Measurements from ENCODE around the gene HDAC4.

HDAC4 gene

GRCh38 chr2:239171643-239172042 lies 229.2 kb downstream of the HDAC4 start:
- no peaks in the 10 kb centered on the region for H3K27me3 ChIP-seq (replicated peaks; ENCODE audit: control insufficient read depth, insufficient read depth, low read length, poor library complexity, severe bottlenecking)
- no peaks in the 10 kb centered on the region for H3K4me1 ChIP-seq (ENCODE audit: control insufficient read depth, insufficient read depth, low read length, poor library complexity, severe bottlenecking)
- peaks cover 46% of the 10 kb centered on the region for H3K36me3 ChIP-seq (ENCODE audit: control insufficient read depth, insufficient read depth, low read length)
- no peak for DNase-seq
- no peak overlapping the region for H3K27ac ChIP-seq (ENCODE audit: insufficient read depth, low read length, poor library complexity, severe bottlenecking)
- H3K4me3 ChIP-seq (ENCODE audit: insufficient read depth, low read depth, low read length, poor library complexity, severe bottlenecking): no peak overlapping the region
- peaks cover 25% of the 10 kb centered on the region for H3K9me3 ChIP-seq (ENCODE audit: control insufficient read depth, low read length)

- peaks cover 21% of the 10 kb centered on the region for H3K9me3 ChIP-seq (ENCODE audit: control insufficient read depth, low read length)
- DNase-seq: no peak
- no peaks in the 10 kb centered on the region for H3K27me3 ChIP-seq (replicated peaks; ENCODE audit: control insufficient read depth, insufficient read depth, low read length, poor library complexity, severe bottlenecking)
- no peak overlapping the region for H3K4me3 ChIP-seq (ENCODE audit: insufficient read depth, low read depth, low read length, poor library complexity, severe bottlenecking)
- peaks cover 27% of the 10 kb centered on the region for H3K36me3 ChIP-seq (ENCODE audit: control insufficient read depth, insufficient read depth, low read length)
- H3K27ac ChIP-seq (ENCODE audit: insufficient read depth, low read length, poor library complexity, severe bottlenecking): no peak overlapping the region
- peaks cover 5% of the 10 kb centered on the region for H3K4me1 ChIP-seq (ENCODE audit: control insufficient read depth, insufficient read depth, low read length, poor library complexity, severe bottlenecking)
These were observed 231.3 kb downstream of the HDAC4 start for GRCh38 chr2:239169311-239170048.

GRCh38 chr2:239168575-239168974 lies 232.2 kb downstream of the HDAC4 start:
- H3K9me3 ChIP-seq (ENCODE audit: control insufficient read depth, low read length): peaks cover 17% of the 10 kb centered on the region
- peaks cover 14% of the 10 kb centered on the region for H3K4me1 ChIP-seq (ENCODE audit: control insufficient read depth, insufficient read depth, low read length, poor library complexity, severe bottlenecking)
- H3K4me3 ChIP-seq (ENCODE audit: insufficient read depth, low read depth, low read length, poor library complexity, severe bottlenecking): no peak overlapping the region
- H3K27ac ChIP-seq (ENCODE audit: insufficient read depth, low read length, poor library complexity, severe bottlenecking): no peak overlapping the region
- no peaks in the 10 kb centered on the region for H3K27me3 ChIP-seq (replicated peaks; ENCODE audit: control insufficient read depth, insufficient read depth, low read length, poor library complexity, severe bottlenecking)
- peaks cover 23% of the 10 kb centered on the region for H3K36me3 ChIP-seq (ENCODE audit: control insufficient read depth, insufficient read depth, low read length)
- no peak for DNase-seq

GRCh38 chr2:239167766-239168444 lies 232.9 kb downstream of the HDAC4 start:
- no peaks in the 10 kb centered on the region for H3K27me3 ChIP-seq (replicated peaks; ENCODE audit: control insufficient read depth, insufficient read depth, low read length, poor library complexity, severe bottlenecking)
- no peak overlapping the region for H3K27ac ChIP-seq (ENCODE audit: insufficient read depth, low read length, poor library complexity, severe bottlenecking)
- no peak overlapping the region for H3K4me3 ChIP-seq (ENCODE audit: insufficient read depth, low read depth, low read length, poor library complexity, severe bottlenecking)
- no peak for DNase-seq
- H3K36me3 ChIP-seq (ENCODE audit: control insufficient read depth, insufficient read depth, low read length): peaks cover 25% of the 10 kb centered on the region
- peaks cover 19% of the 10 kb centered on the region for H3K4me1 ChIP-seq (ENCODE audit: control insufficient read depth, insufficient read depth, low read length, poor library complexity, severe bottlenecking)
- peaks cover 13% of the 10 kb centered on the region for H3K9me3 ChIP-seq (ENCODE audit: control insufficient read depth, low read length)

- H3K4me3 ChIP-seq (ENCODE audit: insufficient read depth, low read depth, low read length, poor library complexity, severe bottlenecking): no peak overlapping the region
- DNase-seq: no peak
- H3K27me3 ChIP-seq (replicated peaks; ENCODE audit: control insufficient read depth, insufficient read depth, low read length, poor library complexity, severe bottlenecking): no peaks in the 10 kb centered on the region
- H3K27ac ChIP-seq (ENCODE audit: insufficient read depth, low read length, poor library complexity, severe bottlenecking): no peak overlapping the region
- peaks cover 13% of the 10 kb centered on the region for H3K9me3 ChIP-seq (ENCODE audit: control insufficient read depth, low read length)
- peaks cover 19% of the 10 kb centered on the region for H3K4me1 ChIP-seq (ENCODE audit: control insufficient read depth, insufficient read depth, low read length, poor library complexity, severe bottlenecking)
- peaks cover 25% of the 10 kb centered on the region for H3K36me3 ChIP-seq (ENCODE audit: control insufficient read depth, insufficient read depth, low read length)
These were observed 233.7 kb downstream of the HDAC4 start for GRCh38 chr2:239167011-239167673.

GRCh38 chr2:239166201-239166834 lies 234.5 kb downstream of the HDAC4 start:
- H3K27me3 ChIP-seq (replicated peaks; ENCODE audit: control insufficient read depth, insufficient read depth, low read length, poor library complexity, severe bottlenecking): no peaks in the 10 kb centered on the region
- peaks cover 25% of the 10 kb centered on the region for H3K36me3 ChIP-seq (ENCODE audit: control insufficient read depth, insufficient read depth, low read length)
- no peak for DNase-seq

GRCh38 chr2:239165206-239165831 lies 235.5 kb downstream of the HDAC4 start:
- no peaks in the 10 kb centered on the region for H3K9me3 ChIP-seq (ENCODE audit: control insufficient read depth, low read length)
- no peaks in the 10 kb centered on the region for H3K27me3 ChIP-seq (replicated peaks; ENCODE audit: control insufficient read depth, insufficient read depth, low read length, poor library complexity, severe bottlenecking)
- DNase-seq: no peak
- H3K4me1 ChIP-seq (ENCODE audit: control insufficient read depth, insufficient read depth, low read length, poor library complexity, severe bottlenecking): peaks cover 19% of the 10 kb centered on the region
- no peak overlapping the region for H3K27ac ChIP-seq (ENCODE audit: insufficient read depth, low read length, poor library complexity, severe bottlenecking)
- H3K36me3 ChIP-seq (ENCODE audit: control insufficient read depth, insufficient read depth, low read length): peaks cover 27% of the 10 kb centered on the region
- no peak overlapping the region for H3K4me3 ChIP-seq (ENCODE audit: insufficient read depth, low read depth, low read length, poor library complexity, severe bottlenecking)

More at GRCh38 chr2:239166201-239166834, 234.5 kb downstream of the HDAC4 start:
- no peak overlapping the region for H3K27ac ChIP-seq (ENCODE audit: insufficient read depth, low read length, poor library complexity, severe bottlenecking)
- H3K9me3 ChIP-seq (ENCODE audit: control insufficient read depth, low read length): peaks cover 8% of the 10 kb centered on the region
- H3K4me1 ChIP-seq (ENCODE audit: control insufficient read depth, insufficient read depth, low read length, poor library complexity, severe bottlenecking): peaks cover 19% of the 10 kb centered on the region
- H3K4me3 ChIP-seq (ENCODE audit: insufficient read depth, low read depth, low read length, poor library complexity, severe bottlenecking): no peak overlapping the region

GRCh38 chr2:239164335-239164871 lies 236.4 kb downstream of the HDAC4 start:
- peak overlapping the region; percentile 4 for H3K27ac ChIP-seq (ENCODE audit: insufficient read depth, low read length, poor library complexity, severe bottlenecking)
- DNase-seq: no peak
- H3K36me3 ChIP-seq (ENCODE audit: control insufficient read depth, insufficient read depth, low read length): peaks cover 25% of the 10 kb centered on the region
- H3K27me3 ChIP-seq (replicated peaks; ENCODE audit: control insufficient read depth, insufficient read depth, low read length, poor library complexity, severe bottlenecking): no peaks in the 10 kb centered on the region
- H3K4me3 ChIP-seq (ENCODE audit: insufficient read depth, low read depth, low read length, poor library complexity, severe bottlenecking): no peak overlapping the region
- peaks cover 19% of the 10 kb centered on the region for H3K4me1 ChIP-seq (ENCODE audit: control insufficient read depth, insufficient read depth, low read length, poor library complexity, severe bottlenecking)
- H3K9me3 ChIP-seq (ENCODE audit: control insufficient read depth, low read length): no peaks in the 10 kb centered on the region

- Histone ChIP-seq H3K27me3 (replicated peaks; ENCODE audit: control insufficient read depth, insufficient read depth, low read length, poor library complexity, severe bottlenecking) (no peaks in the 10 kb centered on the region), H3K36me3 (ENCODE audit: control insufficient read depth, insufficient read depth, low read length) (peaks cover 22% of the 10 kb centered on the region), H3K4me3 (ENCODE audit: insufficient read depth, low read depth, low read length, poor library complexity, severe bottlenecking) (no peak overlapping the region), H3K27ac (ENCODE audit: insufficient read depth, low read length, poor library complexity, severe bottlenecking) (peak overlapping the region; percentile 14), H3K9me3 (ENCODE audit: control insufficient read depth, low read length) (no peaks in the 10 kb centered on the region), H3K4me1 (ENCODE audit: control insufficient read depth, insufficient read depth, low read length, poor library complexity, severe bottlenecking) (peaks cover 19% of the 10 kb centered on the region)
- no peak for DNase-seq
These were observed 237.0 kb downstream of the HDAC4 start for GRCh38 chr2:239163688-239164334.
